DOHH2 (cell line): Measurements from ENCODE around the gene CSTB.

Source experiments
- H3F3A ChIP-seq: fragments of 200-600 bp; sonication (generic), shearing (Covaris generic); 2 replicates; pipeline ENCODE4 v1.6.0; 2016; ENCODE audit warnings: antibody characterized with exemption, mild to moderate bottlenecking; ENCODE audit not compliant: control insufficient read depth, insufficient read depth
- H3K27ac ChIP-seq: fragments of 200-600 bp; sonication (generic); 2 replicates; pipeline ENCODE4 v1.5.1; 2014; ENCODE audit warnings: low read depth, mild to moderate bottlenecking, low read length, moderate library complexity
- H3K27me3 ChIP-seq: fragments of 200-600 bp; sonication (generic); 2 replicates; pipeline ENCODE4 v1.6.1; 2014; ENCODE audit warnings: mild to moderate bottlenecking, low read length, mixed read lengths; ENCODE audit not compliant: control insufficient read depth
- H3K36me3 ChIP-seq: fragments of 200-600 bp; sonication (generic); 2 replicates; pipeline ENCODE4 v1.6.1; 2014; ENCODE audit warnings: mild to moderate bottlenecking, low read length, moderate library complexity, mixed read lengths; ENCODE audit not compliant: control insufficient read depth
- H3K4me1 ChIP-seq: fragments of 200-600 bp; sonication (generic); 2 replicates; pipeline ENCODE4 v1.6.1; 2014; ENCODE audit warnings: mild to moderate bottlenecking, low read length, mixed read lengths; ENCODE audit not compliant: control insufficient read depth
- H3K4me2 ChIP-seq: fragments of 200-600 bp; sonication (generic); 2 replicates; pipeline ENCODE4 v1.6.0; 2014; ENCODE audit warnings: mild to moderate bottlenecking, low read length, moderate library complexity
- H3K4me3 ChIP-seq: fragments of 200-600 bp; sonication (generic); 2 replicates; pipeline ENCODE4 v1.5.1; 2014; ENCODE audit warnings: mild to moderate bottlenecking, low read length, mixed read lengths
- H3K79me2 ChIP-seq: fragments of 200-600 bp; sonication (generic); 2 replicates; pipeline ENCODE4 v1.6.1; 2014; ENCODE audit warnings: mild to moderate bottlenecking, low read length, mixed read lengths; ENCODE audit not compliant: control insufficient read depth
- H3K9me2 ChIP-seq: fragments of 200-600 bp; sonication (generic); replicated peaks from 2 replicates; pipeline ENCODE4 v1.6.1; 2014; ENCODE audit warnings: mild to moderate bottlenecking, low read length, mixed read lengths; ENCODE audit not compliant: control insufficient read depth
- H3K9me3 ChIP-seq: fragments of 200-600 bp; sonication (generic); 2 replicates; pipeline ENCODE4 v1.6.1; 2014; ENCODE audit warnings: antibody characterized with exemption, low read length, mixed read lengths; ENCODE audit not compliant: control insufficient read depth, insufficient read depth
- H4K20me1 ChIP-seq: fragments of 200-600 bp; sonication (generic); 2 replicates; pipeline ENCODE4 v1.6.0; 2014; ENCODE audit warnings: low read depth, mild to moderate bottlenecking, antibody characterized with exemption, low read length, moderate library complexity; ENCODE audit not compliant: control insufficient read depth, insufficient read depth
- CTCF ChIP-seq: fragments of 200-600 bp; sonication (generic); IDR thresholded peaks from one replicate; pipeline ENCODE4 v1.5.1; 2014; ENCODE audit warnings: antibody characterized with exemption, mild to moderate bottlenecking, low read depth, low read length; ENCODE audit not compliant: poor library complexity, severe bottlenecking
- EZH2phosphoT487 ChIP-seq: fragments of 200-600 bp; sonication (generic); IDR thresholded peaks from 2 replicates; pipeline ENCODE4 v1.6.1; 2017; ENCODE audit warnings: borderline replicate concordance, mild to moderate bottlenecking, antibody characterized with exemption, low read length, moderate library complexity, mixed read lengths

CSTB gene

DNA sequence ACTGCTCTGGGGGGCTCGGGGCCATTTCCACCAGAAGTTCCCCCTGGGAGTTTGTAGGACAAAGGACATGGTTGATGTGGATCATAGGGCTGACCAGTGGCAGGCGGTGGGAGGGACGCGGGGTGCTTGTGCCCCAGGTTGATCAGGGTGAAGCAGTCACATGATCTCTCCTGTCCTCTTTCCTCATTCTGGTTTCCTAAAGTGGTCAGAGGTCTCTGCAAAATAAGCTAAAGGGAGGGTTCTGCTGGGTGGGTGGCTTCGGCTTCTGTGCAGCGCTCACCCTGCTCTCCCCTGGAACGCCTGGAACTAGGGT is 48.0 kb downstream of the CSTB start:
- Histone ChIP-seq H3K27ac (peak overlapping the region; percentile 43), H4K20me1 (peaks cover 23% of the 10 kb centered on the region; the same call in 1 of the 2 replicates)
- TF ChIP-seq CTCF = no peak
- TF ChIP-seq EZH2phosphoT487 = no peak

DNA sequence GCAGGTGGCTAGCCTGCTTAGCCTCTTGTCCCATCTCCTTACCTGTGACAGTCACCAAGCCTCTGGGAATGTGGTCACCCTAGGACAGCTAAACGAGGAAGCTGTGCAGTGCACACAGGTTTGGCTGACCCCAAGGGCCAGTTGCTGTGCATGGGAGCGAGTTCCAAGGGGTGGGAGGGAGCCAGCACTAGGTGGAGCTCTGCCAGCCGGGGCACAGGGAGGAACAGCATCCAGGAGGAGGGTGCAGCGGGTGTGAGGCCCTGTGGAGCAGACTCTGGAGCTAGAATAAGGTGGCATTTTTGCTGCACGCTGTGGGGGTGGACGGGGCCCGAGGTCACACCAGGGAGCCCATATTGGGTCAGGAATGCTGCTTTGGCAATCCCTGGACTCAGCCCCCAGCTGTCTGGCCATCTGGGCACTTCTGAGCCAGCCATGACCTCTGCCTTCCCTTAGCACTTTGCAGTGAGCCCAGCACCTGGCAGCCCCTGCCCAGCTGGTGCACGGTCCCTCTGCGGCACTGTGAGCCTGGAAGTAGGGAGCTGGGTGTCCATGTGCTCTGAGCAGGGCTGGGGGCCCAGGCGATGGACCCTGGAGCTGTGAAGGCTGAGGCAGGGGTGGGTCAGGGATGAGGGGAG is 48.5 kb downstream of the CSTB start:
- Histone ChIP-seq H3K9me3 (no peaks in the 10 kb centered on the region), H3K27me3 (no peaks in the 10 kb centered on the region), H3K9me2 (no peaks in the 10 kb centered on the region), H3K4me3 (peak overlapping the region; percentile 91), H3K4me2 (peak overlapping the region; percentile 100), H3K4me1 (peaks cover 61% of the 10 kb centered on the region), H3F3A (peaks cover 6% of the 10 kb centered on the region), H3K27ac (peak overlapping the region; percentile 43; the same call in 1 of the 2 replicates), H3K79me2 (peaks cover 77% of the 10 kb centered on the region), H3K36me3 (peaks cover 11% of the 10 kb centered on the region), H4K20me1 (peaks cover 23% of the 10 kb centered on the region; the same call in 1 of the 2 replicates)
- TF ChIP-seq CTCF = peak; percentile 41
- no peak for TF ChIP-seq EZH2phosphoT487

More for the DNA sequence above, 48.0 kb downstream of the CSTB start:
- peaks cover 11% of the 10 kb centered on the region for H3K36me3 ChIP-seq
- peaks cover 77% of the 10 kb centered on the region for H3K79me2 ChIP-seq
- peaks cover 61% of the 10 kb centered on the region for H3K4me1 ChIP-seq
- peaks cover 6% of the 10 kb centered on the region for H3F3A ChIP-seq
- H3K4me3 ChIP-seq = peak overlapping the region; percentile 91
- no peaks in the 10 kb centered on the region for H3K9me3 ChIP-seq
- H3K27me3 ChIP-seq = no peaks in the 10 kb centered on the region
- H3K9me2 ChIP-seq = no peaks in the 10 kb centered on the region
- H3K4me2 ChIP-seq = peak overlapping the region; percentile 100

GRCh38 chr21:43726686-43727518 is 49.2 kb downstream of the CSTB start:
- Histone ChIP-seq H3K4me1 (peaks cover 63% of the 10 kb centered on the region), H3K4me3 (no peak overlapping the region), H3K79me2 (peaks cover 79% of the 10 kb centered on the region)

More at GRCh38 chr21:43726686-43727518, 49.2 kb downstream of the CSTB start:
- Histone ChIP-seq H3K9me3 (no peaks in the 10 kb centered on the region), H3K4me2 (peak overlapping the region; percentile 100; the same call in 1 of the 2 replicates), H3K27ac (no peak overlapping the region), H3F3A (peaks cover 6% of the 10 kb centered on the region), H3K9me2 (no peaks in the 10 kb centered on the region), H3K36me3 (peaks cover 11% of the 10 kb centered on the region), H3K27me3 (no peaks in the 10 kb centered on the region), H4K20me1 (peaks cover 19% of the 10 kb centered on the region)
- TF ChIP-seq EZH2phosphoT487 (no peak), CTCF (no peak)
